Dermis blood vessel endothelial cell (primary cell): ENCODE results near the gene VSTM5. TPM values are rescaled to one million over a fixed set of nuclear protein-coding genes. Genes with fewer than 3 reads are reported as not detected.
A peak's percentile ranks its signal among the peaks of the same experiment; 100 is the strongest.
"Not testable (repeated sequence)": the region's sequence is repeated elsewhere in the genome, so short reads cannot be mapped to it uniquely, and the experiment has no call there.

Source experiments
- DNase-seq: peaks from one replicate; pipeline ENCODE4 v3.0.0; 2010
- total RNA-seq: library from RNA; depleted of rRNA; stranded (reverse); fragments of >200 nt; gene quantifications from 2 replicates; pipeline ENCODE4 v1.2.3, GENCODE V29; 2014

Gene VSTM5
- total RNA-seq, 1 donor from 2014 or later = not detected

- DNase-seq = no peak
Observed at GRCh38 chr11:93784935-93785360, 65.5 kb downstream of the VSTM5 start.

- peak; percentile 94 for DNase-seq
Observed at GRCh38 chr11:93784145-93784934, 66.1 kb downstream of the VSTM5 start, which contains the start of gene MED17. MED17 (plus strand) TSS chr11:93784282; CDS start chr11:93784514, 232 bp downstream.

DNA sequence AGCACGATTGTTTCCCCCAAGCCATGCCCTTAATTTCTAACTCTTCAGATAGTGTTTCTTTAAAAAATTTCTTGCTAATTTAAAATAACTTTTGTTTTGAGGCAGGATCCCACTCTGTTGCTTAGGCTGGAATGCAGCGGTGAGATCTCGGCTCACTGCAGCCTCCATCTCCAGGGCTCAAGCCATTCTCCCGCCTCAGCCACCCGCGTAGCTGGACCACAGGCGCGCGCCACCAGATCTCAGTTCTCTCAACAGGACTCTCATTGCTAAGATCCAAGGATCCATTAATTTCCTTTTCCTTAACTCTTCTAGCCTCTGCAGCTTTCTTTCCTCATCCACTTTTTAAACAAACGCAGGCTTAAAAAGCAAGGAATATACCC is 66.7 kb downstream of the VSTM5 start:
- no peak for DNase-seq

GRCh38 chr11:93783362-93783761 is 67.1 kb downstream of the VSTM5 start:
- no peak for DNase-seq

GRCh38 chr11:93775289-93775688 is 75.1 kb downstream of the VSTM5 start:
- DNase-seq = peak; percentile 42

GRCh38 chr11:93774560-93774959 is 75.9 kb downstream of the VSTM5 start:
- DNase-seq = not testable (repeated sequence)

DNA sequence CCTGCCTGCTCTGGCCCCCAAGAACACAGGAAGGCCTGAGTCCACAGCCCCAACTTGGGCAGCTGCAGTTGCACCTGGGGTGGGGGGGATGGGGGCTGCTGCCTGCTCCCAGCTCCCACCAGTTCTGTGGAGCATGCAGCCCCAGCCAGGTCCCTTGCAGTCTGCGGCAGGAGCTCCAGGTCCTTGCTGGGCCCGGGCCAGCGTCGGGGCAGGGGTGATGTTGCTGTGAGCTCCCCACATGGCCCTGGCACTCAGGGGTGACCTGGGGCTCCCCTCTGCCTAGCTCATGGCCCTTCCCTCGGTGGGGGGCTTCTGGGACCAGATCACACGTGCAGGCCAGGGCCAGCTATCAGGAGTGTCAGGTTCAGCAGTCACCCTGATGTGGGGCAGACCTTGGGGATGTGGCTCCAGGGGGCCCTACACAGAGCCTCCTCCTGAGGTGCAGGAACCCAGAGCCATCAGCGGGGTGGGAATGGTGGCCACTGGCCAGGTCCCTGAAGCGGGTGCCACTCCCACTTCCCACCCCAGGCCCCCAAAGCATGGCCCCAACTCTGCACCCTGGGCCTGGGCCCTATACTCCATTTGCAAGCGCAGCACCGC is 76.7 kb downstream of the VSTM5 start:
- DNase-seq = no peak

DNA sequence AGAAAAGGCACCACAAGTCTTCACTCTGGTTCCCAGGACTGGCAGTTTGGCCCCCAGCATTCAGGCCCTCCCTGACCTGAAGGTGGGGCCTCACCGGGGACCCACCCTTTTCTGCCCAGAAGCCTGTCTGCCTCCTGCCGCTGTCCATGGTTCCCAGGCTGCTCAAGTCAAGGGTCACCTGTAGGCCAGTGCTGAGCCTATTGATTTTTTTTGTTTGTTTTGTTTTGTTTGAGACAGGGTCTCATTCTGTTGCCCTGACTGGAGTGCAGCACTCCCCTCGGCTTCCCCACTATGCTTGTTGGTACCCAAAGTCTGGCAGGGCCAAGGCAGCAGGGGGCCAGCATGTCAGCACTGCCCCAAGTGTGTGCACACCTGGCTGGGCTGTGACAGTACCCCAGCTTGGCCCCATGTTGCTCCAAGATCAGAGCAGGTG is 77.4 kb downstream of the VSTM5 start:
- no peak for DNase-seq

DNA sequence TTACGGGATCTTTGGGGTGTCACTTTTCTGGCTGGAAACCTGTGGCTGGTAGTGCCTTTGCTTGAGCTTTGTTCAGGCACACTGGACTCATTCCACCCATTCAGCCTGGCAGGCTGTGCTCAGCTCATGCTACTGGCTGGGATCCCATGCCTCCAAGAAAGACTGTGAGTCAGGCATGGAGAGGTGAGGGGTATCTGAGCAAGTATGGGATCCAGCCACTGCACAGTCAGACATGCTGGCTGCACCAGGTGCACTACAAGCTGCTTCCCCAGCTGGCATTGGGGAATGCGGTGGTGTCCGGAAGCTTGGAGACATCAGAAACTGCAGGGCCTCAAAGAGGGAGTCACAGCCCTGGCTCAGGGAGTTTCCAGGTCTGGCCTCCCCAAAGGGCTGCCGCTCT is 78.3 kb downstream of the VSTM5 start:
- no peak for DNase-seq

DNA sequence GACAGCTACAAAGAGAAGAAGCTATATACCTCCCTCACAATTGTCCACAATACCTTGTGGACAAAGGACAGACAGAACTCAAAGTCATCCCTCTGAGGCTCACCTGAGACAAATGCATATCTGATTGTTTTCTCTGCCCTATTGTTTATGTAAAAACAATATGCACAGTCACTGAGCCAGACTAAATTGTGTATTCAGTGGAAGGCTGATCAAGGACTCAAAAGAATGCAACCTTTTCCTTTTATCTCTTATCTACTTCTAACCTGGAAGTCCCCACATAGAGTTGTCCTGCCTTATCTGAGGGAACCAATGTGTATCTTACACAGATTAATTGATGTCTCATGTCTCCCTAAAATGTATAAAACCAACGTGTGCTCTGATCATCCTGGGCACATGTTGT is 80.3 kb downstream of the VSTM5 start:
- DNase-seq = no peak

Other genes with a start within 250 kb of the VSTM5 start
- gene CEP295, start 188.9 kb downstream of the VSTM5 start, total RNA-seq = 28.4 and 30.1 TPM in 2 replicates
- gene TAF1D, start 109.1 kb downstream of the VSTM5 start, total RNA-seq = 106 and 174 TPM in 2 replicates
- gene C11orf54, start 108.9 kb downstream of the VSTM5 start, total RNA-seq = 29.8 and 34.2 TPM in 2 replicates
- 36.4 and 36.8 TPM in 2 replicates for gene MED17, start 66.3 kb downstream of the VSTM5 start, total RNA-seq
- not detected in 2 replicates for gene HEPHL1, start 170.7 kb upstream of the VSTM5 start, total RNA-seq